GM21529 (cell line): ENCODE data around the gene CYP46A1.

Experiments used
- ATAC-seq: cut with Tn5 transposase; IDR thresholded peaks from one replicate; pipeline ENCODE4 v1.9.1; 2021; ENCODE audit not compliant: unreplicated experiment

Gene CYP46A1

GRCh38 chr14:99672506-99673304 lies 11.4 kb upstream of the CYP46A1 start:
- ATAC-seq = peak; percentile 85

DNA sequence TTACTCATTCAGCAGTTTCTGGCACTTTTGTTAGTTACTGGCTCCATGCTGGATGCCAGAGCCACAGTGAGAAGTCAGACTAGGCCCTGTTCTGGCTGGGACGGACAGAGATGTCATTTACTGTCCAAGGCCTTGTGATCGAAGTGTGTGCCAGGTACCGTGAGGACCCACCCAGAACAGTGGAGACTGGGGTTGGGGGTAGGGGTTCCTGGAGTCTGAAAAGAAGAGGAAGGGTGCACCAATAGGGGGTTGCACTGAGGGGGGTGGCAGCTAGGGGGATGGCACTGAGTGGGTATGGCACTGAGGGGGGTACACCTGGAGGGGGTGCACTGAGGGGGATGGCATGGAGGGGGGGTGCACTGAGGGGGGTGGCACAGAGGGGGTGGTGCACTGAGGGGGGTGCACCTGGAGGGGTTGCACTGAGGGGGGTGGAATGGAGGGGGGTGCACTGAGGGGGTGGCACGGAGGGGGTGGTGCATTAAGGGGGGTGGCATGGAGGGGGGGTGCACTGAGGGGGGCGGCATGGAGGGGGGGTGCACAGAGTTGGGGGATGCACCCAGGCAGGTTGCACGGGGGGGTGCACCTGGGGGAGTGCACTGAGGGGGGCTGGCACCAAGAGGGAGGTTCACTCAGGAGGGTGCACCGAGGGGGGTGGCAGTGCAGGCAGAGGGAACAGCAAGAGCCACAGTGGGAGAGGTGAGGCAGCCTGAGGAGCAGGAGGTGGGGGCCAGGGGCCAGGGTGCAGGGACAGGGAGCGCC lies 10.6 kb upstream of the CYP46A1 start:
- no peak for ATAC-seq

- no peak for ATAC-seq
Observed at GRCh38 chr14:99674064-99674650, 9.9 kb upstream of the CYP46A1 start.

GRCh38 chr14:99674776-99675381 lies 9.2 kb upstream of the CYP46A1 start:
- ATAC-seq = no peak

DNA sequence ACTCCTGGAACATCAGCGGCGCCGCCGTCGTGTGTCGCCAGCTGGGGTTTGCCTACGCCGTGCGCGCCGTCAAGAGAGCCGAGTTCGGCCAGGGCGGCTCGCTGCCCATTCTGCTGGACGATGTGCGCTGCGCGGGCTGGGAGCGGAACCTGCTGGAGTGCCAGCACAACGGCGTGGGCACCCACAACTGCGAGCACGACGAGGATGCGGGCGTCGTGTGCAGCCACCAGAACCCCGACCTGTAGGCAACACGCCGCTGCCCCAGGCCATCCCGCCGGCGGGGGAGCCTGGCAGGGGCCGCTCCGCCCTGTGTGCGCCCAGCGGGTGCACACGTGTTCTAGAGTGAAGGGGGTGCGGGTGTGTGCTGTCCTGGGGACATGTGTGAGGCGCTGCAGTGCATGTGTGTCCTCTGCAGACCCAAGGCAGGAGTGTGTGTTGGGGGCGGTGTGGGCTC lies 8.7 kb upstream of the CYP46A1 start:
- ATAC-seq = no peak

- no peak for ATAC-seq
Observed at GRCh38 chr14:99675951-99676350, 8.1 kb upstream of the CYP46A1 start.

DNA sequence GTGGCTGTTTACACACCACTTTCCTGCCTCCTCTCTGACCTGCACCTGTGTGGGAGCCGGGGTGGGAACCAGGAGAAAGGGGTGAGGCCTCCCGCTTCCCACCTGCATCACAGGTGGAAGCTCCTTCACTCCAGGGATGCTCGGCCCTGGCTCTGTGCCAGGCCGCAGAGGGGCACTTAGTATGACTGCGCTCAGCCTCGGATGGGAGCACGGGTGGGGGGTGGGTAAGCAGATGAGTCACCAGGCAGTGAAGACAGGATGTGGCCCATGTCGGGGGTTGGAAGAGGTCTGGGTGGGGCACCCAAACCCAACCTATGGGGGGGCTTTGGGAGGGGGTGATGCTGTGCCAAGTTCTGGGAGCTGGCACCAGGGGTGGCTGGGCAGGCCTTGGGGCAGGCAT lies 7.4 kb upstream of the CYP46A1 start:
- ATAC-seq = no peak

GRCh38 chr14:99677231-99678140 lies 6.6 kb upstream of the CYP46A1 start:
- no peak for ATAC-seq

DNA sequence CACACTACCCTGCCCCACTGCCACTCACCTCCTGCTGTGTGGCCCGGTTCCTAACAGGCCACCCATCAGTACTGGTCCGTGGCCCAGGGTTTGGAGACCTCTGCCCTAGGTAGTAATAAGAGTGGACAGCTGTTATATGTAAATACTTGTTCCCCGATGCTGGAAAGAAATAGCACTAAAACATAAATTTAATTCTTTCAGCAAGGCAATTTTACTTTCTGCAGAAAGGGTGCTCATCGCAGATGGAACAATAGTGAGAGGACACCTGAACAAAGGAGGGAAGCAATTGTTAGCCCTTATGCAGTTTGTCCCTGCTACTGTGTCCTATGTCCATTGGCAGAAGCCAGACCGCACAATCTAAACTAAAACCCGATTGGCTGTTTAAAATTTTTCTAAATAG lies 5.9 kb upstream of the CYP46A1 start:
- no peak for ATAC-seq

DNA sequence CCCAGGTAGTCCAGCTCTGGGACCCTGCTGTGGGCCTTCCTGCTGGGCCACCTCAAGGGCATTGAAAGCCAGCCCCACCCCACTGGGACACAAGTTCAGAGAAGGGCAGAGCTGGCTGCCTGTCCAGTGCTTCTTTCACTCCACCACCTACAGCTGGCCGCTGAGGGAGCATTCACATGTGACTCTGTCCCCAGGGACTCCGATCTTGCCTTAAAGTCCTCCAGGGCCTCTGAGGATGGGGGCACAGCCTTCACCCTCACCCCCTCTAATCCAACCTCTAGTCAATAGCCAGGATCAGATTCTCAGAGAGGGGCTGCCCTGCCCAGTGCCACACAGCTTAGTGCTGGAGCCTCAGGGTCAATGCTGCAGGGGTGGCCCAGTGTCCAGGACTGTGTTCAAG lies 5.0 kb upstream of the CYP46A1 start:
- no peak for ATAC-seq

DNA sequence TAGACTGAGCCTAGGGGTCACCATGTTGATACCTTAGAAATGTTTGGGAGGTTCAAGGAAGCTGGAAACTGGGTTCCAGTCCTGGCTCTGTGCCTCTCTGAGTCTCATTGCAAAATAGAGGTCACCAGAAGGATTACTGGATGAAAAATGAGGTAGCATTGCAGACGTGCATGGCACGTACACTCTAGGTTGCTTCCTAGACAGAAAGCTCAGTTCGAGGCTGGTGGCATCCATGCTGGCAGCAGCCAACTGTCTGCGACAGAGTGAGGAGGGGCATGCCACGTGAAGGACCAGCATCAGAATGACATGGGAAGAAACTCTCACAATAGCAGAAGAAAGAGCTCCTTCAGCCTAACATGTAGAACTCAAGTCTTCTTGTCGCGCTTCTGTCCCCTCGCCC lies 4.6 kb upstream of the CYP46A1 start:
- no peak for ATAC-seq

DNA sequence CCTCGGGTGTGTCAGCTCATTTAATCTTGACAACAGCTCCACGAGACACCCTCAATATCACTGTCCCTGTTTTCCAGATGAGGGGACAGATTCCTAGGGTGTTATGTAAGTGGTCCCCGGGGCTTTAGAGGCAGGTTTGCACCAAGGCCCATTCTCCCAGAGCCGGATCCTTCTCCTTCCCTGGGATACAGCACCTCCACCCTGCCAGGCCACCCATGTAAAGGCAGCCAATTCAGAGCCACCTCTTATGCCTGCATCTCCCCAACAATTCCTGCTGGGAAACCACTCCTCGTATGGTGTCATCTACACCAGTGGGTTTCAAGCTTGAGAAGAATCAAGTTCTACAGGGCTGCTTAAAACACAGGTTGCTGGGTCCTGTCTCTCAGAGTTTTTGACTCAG lies 4.1 kb upstream of the CYP46A1 start:
- ATAC-seq = no peak

DNA sequence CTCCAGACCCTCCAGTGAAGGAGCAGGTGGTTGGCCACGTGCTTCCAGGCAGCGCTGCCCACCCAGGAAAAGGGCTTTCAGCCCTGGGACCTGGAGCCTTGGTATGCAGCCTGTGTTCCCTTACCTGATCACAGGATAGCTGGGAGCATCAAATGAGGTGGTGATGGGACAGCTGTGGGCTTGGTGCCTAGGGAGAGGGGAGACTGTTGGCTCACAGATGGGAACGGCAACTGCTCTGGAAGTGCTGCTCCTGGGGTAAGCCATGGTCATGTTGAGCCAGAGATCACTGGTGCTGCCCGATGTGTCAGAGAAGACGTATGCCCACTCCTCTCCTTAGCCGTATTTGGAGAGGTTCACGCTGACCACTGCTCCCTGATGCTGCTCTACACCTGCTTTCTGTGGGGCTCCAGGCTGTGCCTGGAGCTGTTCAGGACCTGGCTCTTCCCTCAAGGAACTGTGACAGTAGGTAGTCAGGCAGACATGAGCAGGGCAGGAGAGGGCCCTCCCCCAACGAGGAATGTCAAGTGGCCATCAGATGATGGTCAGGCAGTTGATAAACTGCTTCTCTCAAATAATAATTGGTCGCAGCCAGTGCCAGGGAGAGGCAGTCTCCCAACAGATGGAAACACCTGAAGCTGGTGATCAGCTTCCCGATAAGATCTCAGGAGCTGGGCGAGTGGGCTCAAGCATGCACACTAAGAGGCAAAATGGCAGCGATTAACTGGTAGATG lies 2.8 kb upstream of the CYP46A1 start:
- no peak for ATAC-seq

DNA sequence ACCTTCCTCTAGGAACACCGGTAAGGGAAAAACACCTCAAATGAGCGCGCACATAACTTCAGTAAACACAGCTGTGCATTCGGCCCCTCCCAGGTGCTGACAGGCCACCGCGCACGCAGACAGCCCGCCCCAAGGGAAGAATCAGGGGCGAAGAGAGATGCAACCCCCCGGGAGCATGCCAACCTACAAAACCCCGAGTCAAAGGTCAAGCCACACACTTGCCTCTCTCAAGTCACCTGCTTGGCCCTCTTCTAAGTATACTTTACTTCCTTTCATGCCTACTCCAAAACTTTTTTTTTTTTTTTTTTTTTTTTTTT lies 2.3 kb upstream of the CYP46A1 start:
- ATAC-seq = no peak

GRCh38 chr14:99682809-99683618 lies 1.1 kb upstream of the CYP46A1 start:
- peak; percentile 37 for ATAC-seq

GRCh38 chr14:99684410-99684934 lies 374 bp downstream of the CYP46A1 start:
- ATAC-seq = peak; percentile 27

GRCh38 chr14:99685151-99685591 lies 1.1 kb downstream of the CYP46A1 start:
- no peak for ATAC-seq

GRCh38 chr14:99685596-99685995 lies 1.5 kb downstream of the CYP46A1 start:
- ATAC-seq = no peak
